Right lobe of liver (tissue), 4 donors: Measurements from ENCODE around the gene RNLS.

ENCODE experiments used
- CTCF ChIP-seq, 4 donors: fragments of 200-600 bp in 3 of 4; fragments of 450-650 bp in 1 of 4; IDR thresholded peaks; one replicate each; pipeline versions ENCODE4 v1.5.1 to v1.8.0; 2016 to 2022; ENCODE audit warnings: antibody characterized with exemption in 4 of 4, mild to moderate bottlenecking in 2 of 4
- POLR2A ChIP-seq: fragments of 450-650 bp; IDR thresholded peaks from one replicate; pipeline ENCODE4 v1.6.1; 2017; ENCODE audit warnings: antibody characterized with exemption, mild to moderate bottlenecking
- donor health status: DM: no; HTN: no; CAD: no.
- donor health status: DM: no; HTN: no; CAD: no.
- donor health status: DM: no; HTN: yes; CAD: no.

DNA sequence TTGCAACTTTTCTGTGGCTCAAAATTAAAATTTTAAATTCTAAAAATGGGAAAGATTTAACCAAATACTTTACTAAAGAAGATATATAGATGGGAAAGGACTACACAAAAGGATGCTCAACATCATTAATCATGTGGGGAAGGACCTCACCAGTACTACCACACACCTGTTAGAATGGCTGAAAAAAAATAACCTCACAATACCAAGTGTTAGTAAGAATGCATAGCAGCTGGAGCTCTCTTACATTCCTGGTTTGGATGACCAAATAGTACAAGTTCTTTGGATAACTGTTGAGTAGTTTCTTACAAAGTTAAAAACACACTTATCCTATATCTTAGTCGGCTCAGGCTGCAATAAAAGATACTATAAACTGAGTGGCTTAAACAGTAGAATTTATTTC, 37.3 kb upstream of the RNLS start:
- no peak for TF ChIP-seq CTCF (IDR thresholded peaks at IDR 0.05)
- no peak for TF ChIP-seq POLR2A
